HepG2 (cell line): ENCODE results near the gene POLRMT. TPM values are rescaled to one million over a fixed set of nuclear protein-coding genes. Genes with fewer than 3 reads are reported as not detected.

Experiments
- AHDC1 ChIP-seq: sonication (generic); formaldehyde crosslinking; IDR thresholded peaks from 2 replicates; pipeline ENCODE4 v1.5.1; 2020; ENCODE audit warnings: mild to moderate bottlenecking, missing genetic modification reagents, borderline replicate concordance
- AKNA ChIP-seq: sonication (generic); formaldehyde crosslinking; IDR thresholded peaks from 2 replicates; pipeline ENCODE4 v1.4.0; 2020; ENCODE audit warnings: missing genetic modification reagents, borderline replicate concordance
- ATF1 ChIP-seq: IDR thresholded peaks from 2 replicates; pipeline ENCODE4 v1.6.1; 2016; ENCODE audit warnings: mild to moderate bottlenecking, control low read depth
- CCDC6 ChIP-seq: sonication (generic); formaldehyde crosslinking; IDR thresholded peaks from 2 replicates; pipeline ENCODE4 v1.8.1; 2022; ENCODE audit warnings: mild to moderate bottlenecking, missing genetic modification reagents, moderate library complexity
- HMGXB3 ChIP-seq: sonication (generic); formaldehyde crosslinking; IDR thresholded peaks from 2 replicates; pipeline ENCODE4 v1.4.0; 2020; ENCODE audit warnings: missing genetic modification reagents, borderline replicate concordance
- KLF12 ChIP-seq: sonication (generic); formaldehyde crosslinking; IDR thresholded peaks from 2 replicates; pipeline ENCODE4 v1.4.0; 2020; ENCODE audit warnings: missing genetic modification reagents, borderline replicate concordance
- RARA ChIP-seq: IDR thresholded peaks from 2 replicates; pipeline ENCODE4 v1.6.1; 2016; ENCODE audit warnings: missing genetic modification reagents, missing compliant biosample characterization
- RNF2 ChIP-seq: fragments of 450-650 bp; conservative IDR thresholded peaks from 2 replicates; pipeline ENCODE4 v1.6.1; 2016; ENCODE audit warnings: low read depth
- ZFP41 ChIP-seq: sonication (generic); formaldehyde crosslinking; IDR thresholded peaks from 2 replicates; pipeline ENCODE4 v1.4.0; 2020; ENCODE audit warnings: mild to moderate bottlenecking, missing genetic modification reagents, borderline replicate concordance
- ZIK1 ChIP-seq: sonication (generic); formaldehyde crosslinking; IDR thresholded peaks from 2 replicates; pipeline ENCODE4 v1.5.0; 2020; ENCODE audit warnings: mild to moderate bottlenecking, low read depth, missing genetic modification reagents, borderline replicate concordance
- ZNF33A ChIP-seq: sonication (generic); formaldehyde crosslinking; IDR thresholded peaks from 2 replicates; pipeline ENCODE4 v1.5.1; 2020; ENCODE audit warnings: missing genetic modification reagents, mild to moderate bottlenecking, moderate library complexity, borderline replicate concordance
- ZNF431 ChIP-seq: sonication (generic); formaldehyde crosslinking; IDR thresholded peaks from 2 replicates; pipeline ENCODE4 v1.9.0; 2022; ENCODE audit warnings: missing genetic modification reagents, low read depth, mild to moderate bottlenecking, borderline replicate concordance
- ZNF557 ChIP-seq: sonication (generic); formaldehyde crosslinking; IDR thresholded peaks from 2 replicates; pipeline ENCODE4 v1.4.0; 2020; ENCODE audit warnings: missing genetic modification reagents
- ZNF672 ChIP-seq: sonication (generic); formaldehyde crosslinking; IDR thresholded peaks from 2 replicates; pipeline ENCODE4 v1.8.1; 2022; ENCODE audit warnings: missing genetic modification reagents
- polyA plus RNA-seq, 8 experiments: library from polyadenylated mRNA; depleted of rRNA in 3 of 8; stranded (reverse) in 7 of 8; unstranded in 1 of 8; fragments of >200 nt; fragmentation: Illumina TruSeq in 4 of 8; extraction: Trizol in 4 of 8; gene quantifications; 2 replicates each; pipeline versions ENCODE4 v1.2.1 to v1.2.3, GENCODE V29; 2011 to 2016; ENCODE audit warnings: low read depth in 4 of 8, missing spikeins in 1 of 8, mixed read lengths in 1 of 8; ENCODE audit not compliant: insufficient read depth in 1 of 8
- total RNA-seq, 5 experiments: library from RNA; depleted of rRNA; stranded (reverse); fragments of >200 nt; fragmentation: Illumina TruSeq; extraction: Trizol; gene quantifications; 2 replicates each; pipeline ENCODE4 v1.2.3, GENCODE V29; 2016; ENCODE audit warnings: low read depth in 1 of 5

The POLRMT gene
- total and polyA plus RNA-seq, 2 of the 13 experiments (the other 11 are each of a cell fraction or from before 2014, with no cell fraction given): 78.0 to 101 TPM

GRCh38 chr19:664913-665443 lies 31.6 kb upstream of the POLRMT start (continued):
- TF ChIP-seq ZFP41 (CRISPR knock-in tag): peak; percentile 75; the same call in 1 of the 2 replicates
- no peak for TF ChIP-seq AKNA (CRISPR knock-in tag)
- no peak for TF ChIP-seq ZNF33A (CRISPR knock-in tag)
- peak; percentile 60; the same call in 1 of the 2 replicates for TF ChIP-seq KLF12 (CRISPR knock-in tag)
- no peak for TF ChIP-seq ZIK1
- TF ChIP-seq RARA (CRISPR knock-in tag): peak; percentile 37; the same call in 1 of the 2 replicates
- TF ChIP-seq ATF1 (CRISPR knock-in tag): no peak
- no peak for TF ChIP-seq ZNF672
- TF ChIP-seq ZNF431 (CRISPR knock-in tag): no peak
- TF ChIP-seq ZNF557 (CRISPR knock-in tag): no peak; the same call in 1 of the 2 replicates
- peak; percentile 58; the same call in 1 of the 2 replicates for TF ChIP-seq CCDC6 (CRISPR knock-in tag)
- peak; percentile 66; the same call in 1 of the 2 replicates for TF ChIP-seq RNF2
- no peak for TF ChIP-seq AHDC1 (CRISPR knock-in tag)
- TF ChIP-seq HMGXB3 (CRISPR knock-in tag): 0 out of 2 replicates have a peak, but pooled peaks have one; percentile 31
